ENCODE measurements around the gene ADD2.

ADD2 gene

GRCh38 chr2:70675862-70676261 is 92.1 kb downstream of the ADD2 start:
- DNase-seq (ENCODE audit: low read depth): no peak
- no peak overlapping the region for H3K4me3 ChIP-seq (ENCODE audit: low read length)
- TF ChIP-seq, protein P1, sequence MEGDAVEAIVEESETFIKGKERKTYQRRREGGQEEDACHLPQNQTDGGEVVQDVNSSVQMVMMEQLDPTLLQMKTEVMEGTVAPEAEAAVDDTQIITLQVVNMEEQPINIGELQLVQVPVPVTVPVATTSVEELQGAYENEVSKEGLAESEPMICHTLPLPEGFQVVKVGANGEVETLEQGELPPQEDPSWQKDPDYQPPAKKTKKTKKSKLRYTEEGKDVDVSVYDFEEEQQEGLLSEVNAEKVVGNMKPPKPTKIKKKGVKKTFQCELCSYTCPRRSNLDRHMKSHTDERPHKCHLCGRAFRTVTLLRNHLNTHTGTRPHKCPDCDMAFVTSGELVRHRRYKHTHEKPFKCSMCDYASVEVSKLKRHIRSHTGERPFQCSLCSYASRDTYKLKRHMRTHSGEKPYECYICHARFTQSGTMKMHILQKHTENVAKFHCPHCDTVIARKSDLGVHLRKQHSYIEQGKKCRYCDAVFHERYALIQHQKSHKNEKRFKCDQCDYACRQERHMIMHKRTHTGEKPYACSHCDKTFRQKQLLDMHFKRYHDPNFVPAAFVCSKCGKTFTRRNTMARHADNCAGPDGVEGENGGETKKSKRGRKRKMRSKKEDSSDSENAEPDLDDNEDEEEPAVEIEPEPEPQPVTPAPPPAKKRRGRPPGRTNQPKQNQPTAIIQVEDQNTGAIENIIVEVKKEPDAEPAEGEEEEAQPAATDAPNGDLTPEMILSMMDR (conservative IDR thresholded peaks at IDR 0.05; ENCODE audit: low read depth, low read length): no peak

DNA sequence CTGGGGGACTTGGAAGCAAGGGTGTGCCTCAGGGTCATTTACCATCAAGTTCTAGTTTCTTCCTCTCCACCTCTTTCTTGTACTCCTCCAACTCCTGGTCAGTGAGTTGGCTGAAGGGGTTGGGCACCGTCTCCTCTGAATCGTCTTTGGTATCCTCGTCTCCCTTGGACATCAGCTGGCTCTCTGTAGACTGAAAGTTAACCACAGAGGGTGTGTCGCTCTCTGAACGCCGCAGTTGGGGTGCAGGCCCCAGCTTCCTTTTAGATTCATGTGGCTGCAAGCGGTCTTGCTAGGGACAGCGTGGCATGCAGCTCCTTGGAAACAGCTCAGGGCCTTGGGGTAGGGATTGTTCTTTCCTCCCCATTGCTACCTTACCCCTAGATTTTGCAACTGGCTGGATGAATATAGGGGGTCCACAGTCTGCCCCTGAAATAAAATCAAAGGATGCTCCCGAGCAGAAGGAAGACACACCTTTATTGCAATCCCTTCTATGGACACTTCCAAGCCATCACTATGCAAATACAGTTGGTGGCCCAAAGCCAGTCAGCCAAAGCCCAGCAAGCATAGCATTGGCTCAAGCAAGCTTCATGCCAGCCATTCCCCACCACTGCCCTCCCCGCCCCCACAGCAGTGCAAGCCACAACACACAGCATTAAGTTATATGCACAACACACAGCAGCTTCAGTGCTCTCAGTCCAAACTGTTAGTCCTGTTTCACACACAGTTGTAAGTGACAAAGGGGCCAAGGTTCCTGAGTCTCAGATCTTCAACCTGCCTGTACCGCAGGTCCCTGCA is 93.2 kb downstream of the ADD2 start:
- DNase-seq (ENCODE audit: low read depth): no peak
- TF ChIP-seq, protein P1 (conservative IDR thresholded peaks at IDR 0.05; ENCODE audit: low read depth, low read length): no peak
- no peak overlapping the region for H3K4me3 ChIP-seq (ENCODE audit: low read length)

DNA sequence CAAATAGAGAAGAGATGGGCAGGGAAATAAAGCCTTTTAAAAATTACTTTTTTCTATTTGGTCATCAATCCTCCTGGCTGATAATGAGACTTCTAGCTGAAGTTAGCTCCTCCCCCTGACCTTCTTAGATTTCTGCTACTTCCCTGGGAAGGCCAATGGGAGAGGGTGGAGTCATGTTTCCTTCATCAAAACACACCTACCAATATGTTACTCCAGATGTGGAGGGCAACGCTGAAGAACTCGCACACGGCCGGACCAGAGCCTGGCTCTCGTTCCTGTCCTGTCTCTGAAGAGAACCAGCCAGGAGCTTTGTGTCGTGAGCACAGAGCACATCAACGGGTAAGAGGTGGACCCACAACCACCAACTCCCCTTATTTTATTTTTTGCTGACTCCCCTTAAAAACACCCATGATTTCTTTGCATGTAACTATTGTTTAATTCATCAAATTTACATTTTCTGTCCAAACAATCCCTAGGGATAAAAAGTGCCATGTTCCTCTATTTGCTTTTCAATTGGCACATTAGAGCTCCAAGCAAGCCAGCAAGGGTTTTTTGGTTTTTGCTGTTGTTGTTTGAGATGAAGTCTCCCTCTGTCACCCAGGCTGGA is 94.9 kb downstream of the ADD2 start:
- TF ChIP-seq, protein P1 (conservative IDR thresholded peaks at IDR 0.05; ENCODE audit: low read depth, low read length): no peak
- H3K4me3 ChIP-seq (ENCODE audit: low read length): no peak overlapping the region
- no peak for DNase-seq (ENCODE audit: low read depth)

GRCh38 chr2:70671092-70671675 is 96.8 kb downstream of the ADD2 start:
- no peak overlapping the region for H3K4me3 ChIP-seq (ENCODE audit: low read length)
- TF ChIP-seq, protein P1 (conservative IDR thresholded peaks at IDR 0.05; ENCODE audit: low read depth, low read length): no peak
- no peak for DNase-seq (ENCODE audit: low read depth)

- TF ChIP-seq, protein P1 (conservative IDR thresholded peaks at IDR 0.05; ENCODE audit: low read depth, low read length): no peak
- DNase-seq (ENCODE audit: low read depth): no peak
- H3K4me3 ChIP-seq (ENCODE audit: low read length): no peak overlapping the region
Measured at GRCh38 chr2:70670626-70671025, 97.4 kb downstream of the ADD2 start.

DNA sequence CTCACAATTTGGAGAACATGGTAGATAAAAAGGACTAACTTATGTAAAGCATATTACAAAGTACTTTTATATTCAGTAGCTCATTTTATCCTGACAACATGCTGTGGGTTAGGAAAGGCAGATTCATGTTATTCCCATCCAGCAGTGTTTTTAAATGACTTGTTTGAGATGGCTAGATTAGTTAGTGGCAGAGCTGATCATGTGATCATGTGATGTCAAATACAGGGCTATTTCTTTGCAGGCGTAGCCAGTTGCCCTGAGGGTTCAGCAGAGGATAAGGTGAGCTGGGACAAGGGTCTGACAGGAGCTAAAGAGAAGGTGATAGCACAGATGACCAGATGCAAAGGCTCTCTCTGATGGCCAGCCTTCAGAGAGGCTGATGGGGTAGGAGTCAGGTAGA is 97.8 kb downstream of the ADD2 start:
- no peak for DNase-seq (ENCODE audit: low read depth)
- TF ChIP-seq, protein P1 (conservative IDR thresholded peaks at IDR 0.05; ENCODE audit: low read depth, low read length): no peak
- H3K4me3 ChIP-seq (ENCODE audit: low read length): no peak overlapping the region

Measured in retinal pigment epithelial cell (primary cell).